Measurements from ENCODE around the gene PKIB.
"Not testable (repeated sequence)": the region's sequence is repeated elsewhere in the genome, so short reads cannot be mapped to it uniquely, and the experiment has no call there.

Gene PKIB

GRCh38 chr6:122746688-122747087, 136.5 kb downstream of the PKIB start:
- no peak for TF ChIP-seq POLR2A (IDR thresholded peaks at IDR 0.05; ENCODE audit: low read depth, low read length)
- FAIRE-seq (no peak), DNase-seq (ENCODE audit: insufficient read length, low spot score) (no peak)

GRCh38 chr6:122747573-122747972, 137.4 kb downstream of the PKIB start:
- no peak for TF ChIP-seq POLR2A (IDR thresholded peaks at IDR 0.05; ENCODE audit: low read depth, low read length)
- FAIRE-seq (no peak), DNase-seq (ENCODE audit: insufficient read length, low spot score) (no peak)

- DNase-seq (ENCODE audit: insufficient read length, low spot score); FAIRE-seq: not testable (repeated sequence)
Observed at GRCh38 chr6:122748945-122749344, 138.7 kb downstream of the PKIB start.

GRCh38 chr6:122749451-122750050, 139.3 kb downstream of the PKIB start:
- no peak for TF ChIP-seq POLR2A (IDR thresholded peaks at IDR 0.05; ENCODE audit: low read depth, low read length)
- FAIRE-seq: no peak
- no peak for DNase-seq (ENCODE audit: insufficient read length, low spot score)

- FAIRE-seq (no peak), DNase-seq (ENCODE audit: insufficient read length, low spot score) (no peak)
- TF ChIP-seq POLR2A (IDR thresholded peaks at IDR 0.05; ENCODE audit: low read depth, low read length): no peak
Observed at GRCh38 chr6:122751326-122751725, 141.1 kb downstream of the PKIB start.

- DNase-seq (ENCODE audit: insufficient read length, low spot score): no peak
- no peak for FAIRE-seq
- no peak for TF ChIP-seq POLR2A (IDR thresholded peaks at IDR 0.05; ENCODE audit: low read depth, low read length)
Observed at GRCh38 chr6:122752459-122752858, 142.3 kb downstream of the PKIB start.

- DNase-seq (ENCODE audit: insufficient read length, low spot score) (no peak), FAIRE-seq (no peak)
- TF ChIP-seq POLR2A (IDR thresholded peaks at IDR 0.05; ENCODE audit: low read depth, low read length): no peak
Observed at GRCh38 chr6:122753000-122753687, 142.9 kb downstream of the PKIB start.

GRCh38 chr6:122753688-122754056, 143.5 kb downstream of the PKIB start:
- FAIRE-seq (no peak), DNase-seq (ENCODE audit: insufficient read length, low spot score) (no peak)
- TF ChIP-seq POLR2A (IDR thresholded peaks at IDR 0.05; ENCODE audit: low read depth, low read length): no peak

- no peak for FAIRE-seq
- DNase-seq (ENCODE audit: insufficient read length, low spot score): no peak
- TF ChIP-seq POLR2A (IDR thresholded peaks at IDR 0.05; ENCODE audit: low read depth, low read length): no peak
Observed at GRCh38 chr6:122754191-122754731, 144.1 kb downstream of the PKIB start.

- no peak for TF ChIP-seq POLR2A (IDR thresholded peaks at IDR 0.05; ENCODE audit: low read depth, low read length)
- FAIRE-seq: no peak
- DNase-seq (ENCODE audit: insufficient read length, low spot score): no peak
Observed at GRCh38 chr6:122755901-122756300, 145.7 kb downstream of the PKIB start.

GRCh38 chr6:122758927-122759334, 148.7 kb downstream of the PKIB start:
- no peak for DNase-seq (ENCODE audit: insufficient read length, low spot score)
- TF ChIP-seq POLR2A (IDR thresholded peaks at IDR 0.05; ENCODE audit: low read depth, low read length): no peak
- FAIRE-seq: no peak

- FAIRE-seq (no peak), DNase-seq (ENCODE audit: insufficient read length, low spot score) (no peak)
- TF ChIP-seq POLR2A (IDR thresholded peaks at IDR 0.05; ENCODE audit: low read depth, low read length): no peak
Observed at GRCh38 chr6:122760330-122760729, 150.1 kb downstream of the PKIB start.

GRCh38 chr6:122766256-122766655, 156.1 kb downstream of the PKIB start:
- DNase-seq (ENCODE audit: insufficient read length, low spot score) (no peak), FAIRE-seq (no peak)
- no peak for TF ChIP-seq POLR2A (IDR thresholded peaks at IDR 0.05; ENCODE audit: low read depth, low read length)

GRCh38 chr6:122770835-122771601, 160.8 kb downstream of the PKIB start:
- TF ChIP-seq POLR2A (IDR thresholded peaks at IDR 0.05; ENCODE audit: low read depth, low read length): no peak
- DNase-seq (ENCODE audit: insufficient read length, low spot score): no peak
- no peak for FAIRE-seq
